H4 (cell line): Measurements from ENCODE around the gene RABGAP1L. TPM values are rescaled to one million over a fixed set of nuclear protein-coding genes. Genes with fewer than 3 reads are reported as not detected.
A peak's percentile ranks its signal among the peaks of the same experiment; 100 is the strongest.

ENCODE experiments used
- DNase-seq: peaks from one replicate; pipeline ENCODE4 v3.0.0-alpha.2; 2015; ENCODE audit warnings: low spot score
- total RNA-seq: library from RNA; depleted of rRNA; stranded (reverse); fragments of >200 nt; shearing (Covaris generic); gene quantifications from 2 replicates; pipeline ENCODE4 v1.2.3, GENCODE V29; 2014

The RABGAP1L gene
- total RNA-seq, 1 experiment from 2014 or later, result 12.7 TPM

- DNase-seq, result no peak
These were observed 585.6 kb downstream of the RABGAP1L start for GRCh38 chr1:174744886-174745285.

- DNase-seq, result no peak
These were observed 586.9 kb downstream of the RABGAP1L start for GRCh38 chr1:174746024-174746808.

GRCh38 chr1:174747613-174748012 lies 588.3 kb downstream of the RABGAP1L start:
- no peak for DNase-seq

- no peak for DNase-seq
These were observed 589.3 kb downstream of the RABGAP1L start for GRCh38 chr1:174748586-174748985.

- no peak for DNase-seq
These were observed 593.8 kb downstream of the RABGAP1L start for GRCh38 chr1:174753131-174753530.

GRCh38 chr1:174761335-174761734 lies 602.0 kb downstream of the RABGAP1L start:
- no peak for DNase-seq

- DNase-seq, result no peak
These were observed 602.7 kb downstream of the RABGAP1L start for GRCh38 chr1:174761901-174762585.

- DNase-seq, result no peak
These were observed 604.9 kb downstream of the RABGAP1L start for GRCh38 chr1:174764191-174764590.

GRCh38 chr1:174766727-174767126 lies 607.4 kb downstream of the RABGAP1L start:
- no peak for DNase-seq

GRCh38 chr1:174768516-174768915 lies 609.2 kb downstream of the RABGAP1L start:
- no peak for DNase-seq

GRCh38 chr1:174768949-174769348 lies 609.6 kb downstream of the RABGAP1L start:
- no peak for DNase-seq

- peak; percentile 47 for DNase-seq
These were observed 610.7 kb downstream of the RABGAP1L start for GRCh38 chr1:174769961-174770549.

- no peak for DNase-seq
These were observed 616.3 kb downstream of the RABGAP1L start for GRCh38 chr1:174775621-174776020.

- DNase-seq, result no peak
These were observed 617.9 kb downstream of the RABGAP1L start for GRCh38 chr1:174777262-174777661.

GRCh38 chr1:174785510-174785909 lies 626.2 kb downstream of the RABGAP1L start:
- no peak for DNase-seq

- no peak for DNase-seq
These were observed 627.0 kb downstream of the RABGAP1L start for GRCh38 chr1:174786358-174786757.

- DNase-seq, result no peak
These were observed 627.4 kb downstream of the RABGAP1L start for GRCh38 chr1:174786760-174787159.

- DNase-seq, result peak; percentile 53
These were observed 629.7 kb downstream of the RABGAP1L start for GRCh38 chr1:174788981-174789380.

- peak; percentile 19 for DNase-seq
These were observed 630.1 kb downstream of the RABGAP1L start for GRCh38 chr1:174789399-174789798.

GRCh38 chr1:174791863-174792262 lies 632.5 kb downstream of the RABGAP1L start:
- DNase-seq, result no peak

GRCh38 chr1:174794861-174795260 lies 635.5 kb downstream of the RABGAP1L start:
- no peak for DNase-seq

GRCh38 chr1:174795806-174796205 lies 636.5 kb downstream of the RABGAP1L start:
- no peak for DNase-seq

- DNase-seq, result no peak
These were observed 638.1 kb downstream of the RABGAP1L start for GRCh38 chr1:174797398-174797797.
